Neural cell (in vitro differentiated cells): ENCODE measurements around the gene FRAT2. TPM values are rescaled to one million over a fixed set of nuclear protein-coding genes. Genes with fewer than 3 reads are reported as not detected.

Source experiments
- H2AFZ ChIP-seq: fragments of 200-600, 300-800 bp; sonication (generic), shearing (Covaris generic); 2 replicates; pipeline ENCODE4 v1.6.0; 2014; ENCODE audit warnings: low read depth, mild to moderate bottlenecking, antibody characterized with exemption, low read length, moderate library complexity
- H3F3A ChIP-seq: fragments of 200-600 bp; shearing (Covaris generic); 2 replicates; pipeline ENCODE4 v1.6.1; 2016; ENCODE audit warnings: mild to moderate bottlenecking, moderate library complexity, mixed read lengths, antibody characterized with exemption, low read length; ENCODE audit not compliant: insufficient read depth, poor library complexity, severe bottlenecking
- H3K27ac ChIP-seq: fragments of 200-600, 300-800 bp; sonication (generic), shearing (Covaris generic); 2 replicates; pipeline ENCODE4 v1.5.1; 2014; ENCODE audit warnings: mild to moderate bottlenecking, low read length, moderate library complexity
- H3K27me3 ChIP-seq: fragments of 300-800, 200-600 bp; sonication (generic), shearing (Covaris generic); 2 replicates; pipeline ENCODE4 v1.6.0; 2014; ENCODE audit warnings: mild to moderate bottlenecking, low read depth, low read length, moderate library complexity; ENCODE audit not compliant: insufficient read depth
- H3K36me3 ChIP-seq: fragments of 300-800, 200-600 bp; sonication (generic), shearing (Covaris generic); 2 replicates; pipeline ENCODE4 v1.5.1; 2014; ENCODE audit warnings: mild to moderate bottlenecking, antibody characterized with exemption, low read length, moderate library complexity; ENCODE audit not compliant: insufficient read depth
- H3K4me2 ChIP-seq: fragments of 300-800, 200-600 bp; sonication (generic), shearing (Covaris generic); 2 replicates; pipeline ENCODE4 v1.6.0; 2014; ENCODE audit warnings: mild to moderate bottlenecking, low read length
- H3K4me3 ChIP-seq: fragments of 300-800, 200-600 bp; sonication (generic), shearing (Covaris generic); 2 replicates; pipeline ENCODE4 v1.5.1; 2014; ENCODE audit warnings: mild to moderate bottlenecking, low read length, moderate library complexity
- H3K79me2 ChIP-seq: fragments of 200-600 bp; shearing (Covaris generic); replicated peaks from 2 replicates; pipeline ENCODE4 v1.6.0; 2014; ENCODE audit warnings: mild to moderate bottlenecking, low read length, moderate library complexity; ENCODE audit not compliant: insufficient read depth
- H3K9ac ChIP-seq: fragments of 300-800, 200-600 bp; sonication (generic), shearing (Covaris generic); 2 replicates; pipeline ENCODE4 v1.6.1; 2016; ENCODE audit warnings: mild to moderate bottlenecking, low read length, mixed read lengths
- H3K9me2 ChIP-seq: fragments of 200-600 bp; shearing (Covaris generic); 2 replicates; pipeline ENCODE4 v1.6.1; 2016; ENCODE audit warnings: mild to moderate bottlenecking, low read length, mixed read lengths; ENCODE audit not compliant: insufficient read depth
- H3K9me3 ChIP-seq: fragments of 200-600, 300-800 bp; sonication (generic), shearing (Covaris generic); 2 replicates; pipeline ENCODE4 v1.6.1; 2016; ENCODE audit warnings: mild to moderate bottlenecking, mixed run types, low read length, moderate library complexity, mixed read lengths
- H4K20me1 ChIP-seq: fragments of 200-600 bp; shearing (Covaris generic); 2 replicates; pipeline ENCODE4 v1.6.1; 2016; ENCODE audit warnings: mild to moderate bottlenecking, mixed run types; ENCODE audit not compliant: insufficient read depth
- EP300 ChIP-seq: fragments of 450-650 bp; conservative IDR thresholded peaks from 2 replicates; pipeline ENCODE4 v1.6.1; 2014; ENCODE audit warnings: antibody characterized with exemption, mild to moderate bottlenecking, moderate library complexity; ENCODE audit not compliant: poor library complexity, severe bottlenecking
- EZH2 ChIP-seq: fragments of 200-600, 300-800 bp; shearing (Covaris generic), sonication (generic); IDR thresholded peaks from 2 replicates; pipeline ENCODE4 v1.6.1; 2014; ENCODE audit warnings: antibody characterized with exemption, low read length, borderline replicate concordance, mild to moderate bottlenecking; ENCODE audit not compliant: insufficient read depth, poor library complexity, severe bottlenecking
- MXI1 ChIP-seq: fragments of 450-650 bp; conservative IDR thresholded peaks from 2 replicates; pipeline ENCODE4 v1.6.1; 2014; ENCODE audit warnings: antibody characterized with exemption, mild to moderate bottlenecking; ENCODE audit not compliant: poor library complexity, severe bottlenecking
- POLR2AphosphoS5 ChIP-seq: IDR thresholded peaks from 2 replicates; pipeline ENCODE4 v1.6.1; 2012
- RAD21 ChIP-seq: fragments of 450-650 bp; conservative IDR thresholded peaks from 2 replicates; pipeline ENCODE4 v1.6.1; 2014; ENCODE audit warnings: antibody characterized with exemption, mild to moderate bottlenecking, moderate library complexity
- SMC3 ChIP-seq: fragments of 450-650 bp; conservative IDR thresholded peaks from 2 replicates; pipeline ENCODE4 v1.6.1; 2014; ENCODE audit warnings: antibody characterized with exemption, mild to moderate bottlenecking, moderate library complexity; ENCODE audit not compliant: poor library complexity
- TAF1 ChIP-seq: IDR thresholded peaks from 2 replicates; pipeline ENCODE4 v1.6.1; 2012; ENCODE audit warnings: low read depth
- polyA plus RNA-seq: library from polyadenylated mRNA; depleted of rRNA; stranded (reverse); fragments of >200 nt; gene quantifications from 2 replicates; pipeline ENCODE4 v1.2.3, GENCODE V29; 2014
- TF ChIP-seq, protein P1 (sequence below): fragments of 450-650 bp; IDR thresholded peaks from 2 replicates; pipeline ENCODE4 v1.5.1; 2014; ENCODE audit warnings: antibody characterized with exemption, mild to moderate bottlenecking, moderate library complexity; ENCODE audit not compliant: poor library complexity, severe bottlenecking
- TF ChIP-seq, protein P2 (sequence below): IDR thresholded peaks from 2 replicates; pipeline ENCODE4 v1.6.1; 2012; ENCODE audit warnings: borderline replicate concordance

Gene FRAT2
- polyA plus RNA-seq, 1 donor from 2014 or later: 18.5 TPM

GRCh38 chr10:97318772-97319651 lies 15.5 kb downstream of the FRAT2 start, which contains the start of gene FRAT1:
FRAT1 (plus strand) TSS chr10:97319271; CDS start chr10:97319454, 183 bp downstream.
- Histone ChIP-seq H3K9me3 (no peaks in the 10 kb centered on the region), H3F3A (no peaks in the 10 kb centered on the region), H3K4me2 (peak within 1 kb of the TSS; percentile 65), H2AFZ (peak within 1 kb of the TSS; percentile 86), H3K9me2 (no peaks in the 10 kb centered on the region), H3K9ac (peak within 1 kb of the TSS; percentile 96), H3K4me3 (peak within 1 kb of the TSS; percentile 71), H3K79me2 (peaks cover 4% of the 10 kb centered on the region), H3K27ac (peak within 1 kb of the TSS; percentile 96), H3K36me3 (no peaks in the 10 kb centered on the region), H4K20me1 (no peaks in the 10 kb centered on the region), H3K27me3 (no peaks in the 10 kb centered on the region)
- TF ChIP-seq EP300 (peak; percentile 75), POLR2AphosphoS5 (peak; percentile 74), EZH2 (no peak), TAF1 (peak; percentile 68), MXI1 (peak; percentile 80), RAD21 (no peak), SMC3 (peak; percentile 34)
- TF ChIP-seq, protein P1, sequence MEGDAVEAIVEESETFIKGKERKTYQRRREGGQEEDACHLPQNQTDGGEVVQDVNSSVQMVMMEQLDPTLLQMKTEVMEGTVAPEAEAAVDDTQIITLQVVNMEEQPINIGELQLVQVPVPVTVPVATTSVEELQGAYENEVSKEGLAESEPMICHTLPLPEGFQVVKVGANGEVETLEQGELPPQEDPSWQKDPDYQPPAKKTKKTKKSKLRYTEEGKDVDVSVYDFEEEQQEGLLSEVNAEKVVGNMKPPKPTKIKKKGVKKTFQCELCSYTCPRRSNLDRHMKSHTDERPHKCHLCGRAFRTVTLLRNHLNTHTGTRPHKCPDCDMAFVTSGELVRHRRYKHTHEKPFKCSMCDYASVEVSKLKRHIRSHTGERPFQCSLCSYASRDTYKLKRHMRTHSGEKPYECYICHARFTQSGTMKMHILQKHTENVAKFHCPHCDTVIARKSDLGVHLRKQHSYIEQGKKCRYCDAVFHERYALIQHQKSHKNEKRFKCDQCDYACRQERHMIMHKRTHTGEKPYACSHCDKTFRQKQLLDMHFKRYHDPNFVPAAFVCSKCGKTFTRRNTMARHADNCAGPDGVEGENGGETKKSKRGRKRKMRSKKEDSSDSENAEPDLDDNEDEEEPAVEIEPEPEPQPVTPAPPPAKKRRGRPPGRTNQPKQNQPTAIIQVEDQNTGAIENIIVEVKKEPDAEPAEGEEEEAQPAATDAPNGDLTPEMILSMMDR: no peak
- TF ChIP-seq, protein P2, sequence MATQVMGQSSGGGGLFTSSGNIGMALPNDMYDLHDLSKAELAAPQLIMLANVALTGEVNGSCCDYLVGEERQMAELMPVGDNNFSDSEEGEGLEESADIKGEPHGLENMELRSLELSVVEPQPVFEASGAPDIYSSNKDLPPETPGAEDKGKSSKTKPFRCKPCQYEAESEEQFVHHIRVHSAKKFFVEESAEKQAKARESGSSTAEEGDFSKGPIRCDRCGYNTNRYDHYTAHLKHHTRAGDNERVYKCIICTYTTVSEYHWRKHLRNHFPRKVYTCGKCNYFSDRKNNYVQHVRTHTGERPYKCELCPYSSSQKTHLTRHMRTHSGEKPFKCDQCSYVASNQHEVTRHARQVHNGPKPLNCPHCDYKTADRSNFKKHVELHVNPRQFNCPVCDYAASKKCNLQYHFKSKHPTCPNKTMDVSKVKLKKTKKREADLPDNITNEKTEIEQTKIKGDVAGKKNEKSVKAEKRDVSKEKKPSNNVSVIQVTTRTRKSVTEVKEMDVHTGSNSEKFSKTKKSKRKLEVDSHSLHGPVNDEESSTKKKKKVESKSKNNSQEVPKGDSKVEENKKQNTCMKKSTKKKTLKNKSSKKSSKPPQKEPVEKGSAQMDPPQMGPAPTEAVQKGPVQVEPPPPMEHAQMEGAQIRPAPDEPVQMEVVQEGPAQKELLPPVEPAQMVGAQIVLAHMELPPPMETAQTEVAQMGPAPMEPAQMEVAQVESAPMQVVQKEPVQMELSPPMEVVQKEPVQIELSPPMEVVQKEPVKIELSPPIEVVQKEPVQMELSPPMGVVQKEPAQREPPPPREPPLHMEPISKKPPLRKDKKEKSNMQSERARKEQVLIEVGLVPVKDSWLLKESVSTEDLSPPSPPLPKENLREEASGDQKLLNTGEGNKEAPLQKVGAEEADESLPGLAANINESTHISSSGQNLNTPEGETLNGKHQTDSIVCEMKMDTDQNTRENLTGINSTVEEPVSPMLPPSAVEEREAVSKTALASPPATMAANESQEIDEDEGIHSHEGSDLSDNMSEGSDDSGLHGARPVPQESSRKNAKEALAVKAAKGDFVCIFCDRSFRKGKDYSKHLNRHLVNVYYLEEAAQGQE: peak; percentile 6

DNA sequence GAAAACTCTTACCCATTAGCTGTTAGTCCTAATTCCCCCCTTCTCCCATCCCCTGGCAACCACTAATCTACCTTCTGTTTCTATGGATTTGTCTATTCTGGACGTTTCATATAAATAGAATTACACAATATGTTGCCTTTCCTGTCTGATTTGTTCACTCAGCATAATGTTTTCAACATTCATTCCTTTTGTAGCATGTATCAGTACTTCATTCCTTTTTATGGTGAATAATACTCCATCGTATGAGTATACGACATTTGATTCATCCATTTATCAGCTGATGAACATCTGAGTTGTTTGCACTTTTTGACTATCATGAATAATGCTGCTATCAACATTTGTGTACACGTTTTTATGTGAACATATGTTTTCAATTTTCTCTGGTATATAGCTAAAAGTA lies 19.9 kb downstream of the FRAT2 start:
- no peaks in the 10 kb centered on the region for H3K27me3 ChIP-seq
- H2AFZ ChIP-seq: no peak overlapping the region
- H3K27ac ChIP-seq: no peak overlapping the region
- no peaks in the 10 kb centered on the region for H3K9me3 ChIP-seq
- H3K36me3 ChIP-seq: no peaks in the 10 kb centered on the region
- no peaks in the 10 kb centered on the region for H3K9me2 ChIP-seq
- no peaks in the 10 kb centered on the region for H3K79me2 ChIP-seq
- no peak overlapping the region for H3K9ac ChIP-seq
- no peaks in the 10 kb centered on the region for H3F3A ChIP-seq
- TF ChIP-seq, protein P2: no peak
- no peak overlapping the region for H3K4me2 ChIP-seq
- H3K4me3 ChIP-seq: no peak overlapping the region
- no peaks in the 10 kb centered on the region for H4K20me1 ChIP-seq
